Skin epidermis (tissue), 12 donors: ENCODE results near the gene TENM3.

Source experiments
- H3K27ac ChIP-seq, 21 experiments: fragments of 200-600 bp; sonication (generic) in 11 of 21; one replicate each; pipeline ENCODE4 v1.5.0; 2020; ENCODE audit warnings: mild to moderate bottlenecking in 3 of 21, inconsistent platforms in 2 of 21, moderate library complexity in 2 of 21
- H3K4me3 ChIP-seq, 7 experiments: fragments of 200-600 bp; sonication (generic) in 2 of 7; one replicate each; pipeline ENCODE4 v1.5.0; 2020; ENCODE audit warnings: inconsistent platforms in 2 of 7, mild to moderate bottlenecking in 2 of 7, moderate library complexity in 1 of 7

The TENM3 gene

DNA sequence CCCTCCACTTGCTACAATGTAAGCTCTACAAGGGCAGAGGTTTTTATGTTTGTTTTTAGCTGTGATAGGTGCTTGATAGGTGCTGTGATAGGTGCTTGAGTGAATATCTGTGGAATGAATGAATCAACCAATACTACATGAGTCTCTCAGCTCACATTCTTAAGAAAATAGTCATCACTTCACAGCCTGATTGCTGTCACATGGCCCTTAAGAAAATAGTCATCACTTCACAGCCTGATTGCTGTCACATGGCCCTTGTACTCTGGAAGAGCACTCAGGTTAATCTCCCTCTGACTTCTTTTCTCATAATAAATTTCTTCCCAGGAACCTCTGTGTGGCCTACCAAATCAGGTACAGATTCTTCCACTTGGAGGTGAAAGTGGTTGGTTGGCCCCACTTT, 335.2 kb downstream of the TENM3 start:
- Histone ChIP-seq H3K27ac (no peak overlapping the region), H3K4me3 (no peak overlapping the region)

DNA sequence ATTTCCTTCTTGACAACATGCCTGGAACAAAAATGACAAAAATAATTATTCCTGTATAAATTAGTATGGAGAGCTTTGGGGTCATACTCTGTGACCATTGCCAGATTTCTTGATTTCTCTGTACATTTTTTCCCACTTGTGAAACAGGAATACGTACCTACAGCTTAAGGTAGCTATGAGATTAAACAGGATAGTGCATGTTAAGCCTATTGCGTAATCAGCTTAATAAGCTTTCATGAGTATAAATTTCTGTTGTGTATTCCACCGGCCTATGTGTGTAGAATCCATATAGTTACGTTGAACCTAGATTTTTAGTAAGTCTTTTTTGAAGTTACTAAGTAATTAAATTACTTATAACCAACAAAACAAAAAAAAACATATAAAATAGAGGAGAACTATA, 339.0 kb downstream of the TENM3 start:
- Histone ChIP-seq H3K4me3 (no peak overlapping the region), H3K27ac (no peak overlapping the region)

- no peak overlapping the region for H3K4me3 ChIP-seq
- H3K27ac ChIP-seq: no peak overlapping the region
Measured at GRCh38 chr4:182583703-182584415, 340.7 kb downstream of the TENM3 start.

DNA sequence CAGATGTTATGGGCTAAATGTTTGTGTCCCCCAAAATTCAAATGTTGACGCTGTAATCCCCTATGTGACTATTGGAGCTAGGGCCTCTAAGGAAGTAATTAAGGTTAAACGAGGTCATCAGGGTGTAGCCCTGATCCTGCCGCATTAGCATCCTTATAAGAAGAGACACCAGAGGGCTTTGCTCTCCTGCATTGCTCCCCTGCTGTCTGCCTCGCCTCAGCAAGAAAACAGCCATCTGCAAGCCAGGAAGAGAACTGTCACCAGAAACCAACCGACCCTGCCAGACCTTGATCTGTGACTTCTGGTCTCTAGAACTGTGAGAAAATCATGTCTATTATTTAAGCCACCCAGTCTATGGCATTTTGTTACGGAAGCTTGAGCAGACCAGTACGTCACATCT, 342.1 kb downstream of the TENM3 start:
- no peak overlapping the region for H3K4me3 ChIP-seq
- no peak overlapping the region for H3K27ac ChIP-seq

- Histone ChIP-seq H3K27ac (no peak overlapping the region), H3K4me3 (no peak overlapping the region)
Measured at GRCh38 chr4:182589100-182589499, 345.9 kb downstream of the TENM3 start.

GRCh38 chr4:182593402-182593801, 350.2 kb downstream of the TENM3 start:
- Histone ChIP-seq H3K27ac (no peak overlapping the region), H3K4me3 (no peak overlapping the region)

DNA sequence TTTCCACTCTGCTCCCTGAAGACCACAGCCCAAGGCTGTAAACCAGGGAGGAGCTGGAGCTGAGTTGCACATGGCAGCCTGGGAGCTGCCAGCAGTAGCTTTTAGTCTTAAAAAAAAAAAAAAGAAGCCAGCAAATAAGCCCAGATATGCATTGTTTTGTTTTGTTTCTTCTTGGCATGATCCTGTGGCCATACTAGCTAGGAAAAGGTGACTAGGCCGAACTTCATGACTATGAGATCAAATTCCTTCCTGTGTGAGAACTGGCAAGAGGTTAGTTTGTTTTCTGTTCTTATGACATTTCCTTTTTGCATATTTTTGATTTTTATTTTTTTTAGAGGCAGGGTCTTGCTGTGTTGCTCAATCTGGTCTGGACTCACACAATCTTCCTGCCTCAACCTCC, 350.7 kb downstream of the TENM3 start:
- Histone ChIP-seq H3K4me3 (no peak overlapping the region), H3K27ac (no peak overlapping the region)

- H3K4me3 ChIP-seq: no peak overlapping the region
Measured at GRCh38 chr4:182600093-182600492, 356.9 kb downstream of the TENM3 start.

DNA sequence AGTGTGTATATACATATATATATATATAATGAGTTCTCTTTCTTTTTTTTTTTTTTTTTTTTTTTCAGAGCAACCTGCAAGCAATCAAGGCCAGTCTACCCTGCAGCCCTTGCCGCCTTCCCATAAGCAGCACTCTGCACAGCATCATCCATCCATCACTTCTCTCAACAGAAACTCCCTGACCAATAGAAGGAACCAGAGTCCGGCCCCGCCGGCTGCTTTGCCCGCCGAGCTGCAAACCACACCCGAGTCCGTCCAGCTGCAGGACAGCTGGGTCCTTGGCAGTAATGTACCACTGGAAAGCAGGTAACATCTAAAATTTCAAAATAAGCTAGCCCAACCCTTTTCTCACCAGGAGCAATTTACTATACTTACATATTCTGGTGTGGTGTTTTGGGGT, 357.7 kb downstream of the TENM3 start:
- no peak overlapping the region for H3K27ac ChIP-seq
- H3K4me3 ChIP-seq: no peak overlapping the region

More at GRCh38 chr4:182600093-182600492, 356.9 kb downstream of the TENM3 start:
- H3K27ac ChIP-seq: no peak overlapping the region

- Histone ChIP-seq H3K27ac (no peak overlapping the region), H3K4me3 (no peak overlapping the region)
Measured at GRCh38 chr4:182604161-182604622, 361.0 kb downstream of the TENM3 start.

- H3K27ac ChIP-seq: no peak overlapping the region
Measured at GRCh38 chr4:182604953-182605352, 361.8 kb downstream of the TENM3 start.

GRCh38 chr4:182608525-182608924, 365.3 kb downstream of the TENM3 start:
- Histone ChIP-seq H3K27ac (no peak overlapping the region), H3K4me3 (no peak overlapping the region)

More at GRCh38 chr4:182604953-182605352, 361.8 kb downstream of the TENM3 start:
- H3K4me3 ChIP-seq: no peak overlapping the region

GRCh38 chr4:182616476-182616875, 373.3 kb downstream of the TENM3 start:
- no peak overlapping the region for H3K4me3 ChIP-seq
- H3K27ac ChIP-seq: no peak overlapping the region

DNA sequence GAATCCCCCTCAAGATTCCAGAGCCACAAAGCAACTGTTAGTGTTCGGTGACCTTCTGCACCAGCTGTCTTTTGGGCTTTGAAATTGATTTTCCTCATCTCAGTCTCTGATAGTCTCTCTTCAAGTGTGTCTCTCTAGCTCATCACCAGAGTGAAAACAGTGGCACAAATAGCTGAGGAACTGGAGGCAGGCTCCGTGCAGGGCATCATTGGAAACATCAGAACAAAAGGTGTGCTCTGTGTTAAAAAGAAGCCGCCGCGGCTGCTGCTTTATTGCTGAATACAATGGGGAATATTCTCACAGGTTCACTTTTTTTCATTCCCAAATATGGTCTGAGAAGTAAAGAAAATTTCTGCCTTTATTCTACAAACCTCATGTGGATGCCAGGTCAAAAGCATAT, 376.5 kb downstream of the TENM3 start:
- no peak overlapping the region for H3K27ac ChIP-seq
- no peak overlapping the region for H3K4me3 ChIP-seq

DNA sequence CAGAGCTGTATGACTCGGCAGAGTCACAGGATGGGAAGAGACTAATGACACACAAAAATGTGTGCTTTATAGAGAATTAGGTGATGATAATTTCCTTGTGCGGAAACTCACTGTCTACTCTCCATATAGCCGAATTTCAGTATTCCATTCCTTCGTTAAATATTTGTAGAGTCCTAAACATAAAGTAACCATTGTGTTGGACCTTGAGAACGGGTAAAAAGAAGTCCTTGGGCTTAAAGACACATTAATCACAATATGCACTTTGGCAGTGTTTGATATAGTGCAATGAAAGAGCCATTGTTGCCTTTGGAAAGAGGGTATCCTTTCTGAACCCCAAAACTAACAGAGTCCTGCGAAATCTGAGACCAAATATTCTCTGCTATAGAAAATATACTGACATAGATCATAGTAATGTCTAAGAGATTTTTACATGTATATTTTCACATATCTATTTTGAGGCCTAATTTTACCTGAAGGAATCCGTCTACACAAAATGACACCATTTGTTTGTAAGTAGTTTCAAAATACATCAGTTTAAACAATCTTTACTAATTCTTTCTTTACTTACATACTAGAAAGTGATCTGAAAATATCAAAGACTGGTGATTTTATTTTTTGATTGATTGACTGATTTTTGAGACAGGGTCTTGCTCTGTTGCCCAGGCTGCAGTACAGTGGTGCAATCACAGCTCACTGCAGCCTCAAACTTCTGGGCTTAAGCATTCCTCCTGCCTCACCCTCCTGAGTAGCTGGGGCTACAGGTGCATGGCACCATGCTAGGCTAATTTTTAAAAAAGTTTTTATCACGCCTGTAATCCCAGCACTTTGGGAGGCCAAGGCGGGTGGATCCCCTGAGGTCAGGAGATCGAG, 377.1 kb downstream of the TENM3 start:
- Histone ChIP-seq H3K4me3 (no peak overlapping the region), H3K27ac (no peak overlapping the region)

GRCh38 chr4:182624281-182624680, 381.1 kb downstream of the TENM3 start:
- Histone ChIP-seq H3K4me3 (no peak overlapping the region), H3K27ac (no peak overlapping the region)

DNA sequence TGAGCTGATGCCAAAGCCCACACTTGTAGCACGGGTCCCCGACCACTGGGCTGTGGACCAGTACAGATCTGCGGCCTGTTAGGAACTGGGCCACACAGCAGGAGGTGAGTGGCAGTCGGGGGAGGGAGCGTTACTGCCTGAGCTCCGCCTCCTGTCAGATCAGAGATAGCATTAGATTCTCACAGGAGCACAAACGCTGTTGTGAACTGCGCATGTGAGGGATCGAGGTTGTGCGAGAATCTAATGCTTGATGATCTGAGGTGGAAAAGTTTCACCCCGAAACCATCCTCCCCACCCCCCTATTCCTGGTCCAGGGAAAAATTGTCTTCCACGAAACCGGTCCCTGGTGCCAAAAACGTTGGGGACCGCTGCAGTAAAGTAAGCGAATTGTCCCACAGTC, 382.0 kb downstream of the TENM3 start:
- Histone ChIP-seq H3K4me3 (no peak overlapping the region), H3K27ac (no peak overlapping the region)

DNA sequence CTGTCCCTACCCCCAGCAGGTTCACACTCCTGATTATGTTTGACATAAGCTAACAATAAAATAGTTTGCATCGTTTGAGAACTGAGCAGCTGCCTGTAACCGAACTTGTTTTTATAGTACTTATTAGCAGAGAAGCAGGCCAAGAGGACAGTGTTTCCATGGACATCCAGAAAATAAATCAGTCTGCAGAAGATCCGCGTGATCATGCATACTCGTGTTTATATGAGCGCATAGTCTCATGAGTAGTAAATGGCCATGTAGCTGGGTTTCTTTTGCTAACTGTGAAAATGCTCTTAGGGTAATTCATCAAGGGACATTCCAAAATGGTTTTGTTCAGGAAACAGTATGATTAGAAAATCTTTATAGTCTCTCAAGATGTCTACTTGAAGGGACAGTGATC, 384.8 kb downstream of the TENM3 start:
- H3K4me3 ChIP-seq: no peak overlapping the region
- no peak overlapping the region for H3K27ac ChIP-seq

DNA sequence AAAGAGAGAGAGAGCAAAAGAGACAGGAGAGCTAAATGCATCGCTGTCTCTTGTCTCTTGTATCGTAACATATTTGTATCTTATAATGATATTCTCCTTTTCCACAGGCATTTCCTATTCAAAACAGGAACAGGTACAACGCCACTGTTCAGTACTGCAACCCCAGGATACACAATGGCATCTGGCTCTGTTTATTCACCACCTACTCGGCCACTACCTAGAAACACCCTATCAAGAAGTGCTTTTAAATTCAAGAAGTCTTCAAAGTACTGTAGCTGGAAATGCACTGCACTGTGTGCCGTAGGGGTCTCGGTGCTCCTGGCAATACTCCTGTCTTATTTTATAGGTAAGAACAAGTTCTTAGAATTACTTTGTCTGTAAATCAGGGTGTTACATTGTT, 385.3 kb downstream of the TENM3 start:
- H3K27ac ChIP-seq: no peak overlapping the region
- H3K4me3 ChIP-seq: no peak overlapping the region

DNA sequence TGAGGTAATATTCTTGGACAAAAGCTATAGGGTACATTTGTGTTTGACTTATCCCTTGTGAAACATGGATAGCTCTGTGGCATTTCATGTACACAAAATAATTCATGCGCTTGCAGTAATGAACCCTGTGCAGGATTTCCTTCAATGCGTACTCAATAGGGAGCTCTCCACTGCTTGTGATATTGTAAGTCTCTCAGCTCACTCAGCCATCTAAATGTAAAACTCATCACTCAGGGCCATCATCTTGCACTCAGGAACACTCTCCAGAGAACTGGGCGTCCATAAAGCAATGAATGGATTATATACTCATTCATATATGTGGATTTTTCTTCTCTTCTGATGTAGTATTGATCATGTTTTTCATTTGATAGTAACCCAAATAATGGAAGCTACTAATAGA, 385.9 kb downstream of the TENM3 start:
- Histone ChIP-seq H3K27ac (no peak overlapping the region), H3K4me3 (no peak overlapping the region)

- H3K4me3 ChIP-seq: no peak overlapping the region
Measured at GRCh38 chr4:182640491-182640890, 397.3 kb downstream of the TENM3 start.

More at GRCh38 chr4:182640491-182640890, 397.3 kb downstream of the TENM3 start:
- H3K27ac ChIP-seq: no peak overlapping the region
